Liver (tissue), 9 donors: ENCODE data around the gene ECI1. TPM values are rescaled to one million over a fixed set of nuclear protein-coding genes. Genes with fewer than 3 reads are reported as not detected.

Experiments used
- DNase-seq: peaks from one replicate; pipeline ENCODE4 v3.0.0-alpha.2; 2017; ENCODE audit warnings: low spot score
- H3K27ac ChIP-seq, 2 donors: one replicate each; pipeline ENCODE4 v1.7.0; 2013; ENCODE audit warnings: inconsistent platforms in 2 of 2, low read length in 2 of 2, control low read depth in 1 of 2, low read depth in 1 of 2, mild to moderate bottlenecking in 1 of 2
- H3K27me3 ChIP-seq, 4 donors: one replicate each; pipeline versions ENCODE4 v1.6.1 to v1.7.0; 2013; ENCODE audit warnings: low read length in 3 of 4, inconsistent platforms in 1 of 4, mild to moderate bottlenecking in 1 of 4, moderate library complexity in 1 of 4; ENCODE audit not compliant: control insufficient read depth in 4 of 4, insufficient read depth in 4 of 4
- H3K36me3 ChIP-seq, 4 donors: one replicate each; pipeline versions ENCODE4 v1.6.1 to v1.7.0; 2013; ENCODE audit warnings: low read length in 3 of 4, mild to moderate bottlenecking in 3 of 4, low read depth in 1 of 4, moderate library complexity in 1 of 4; ENCODE audit not compliant: control insufficient read depth in 4 of 4, insufficient read depth in 3 of 4
- H3K4me1 ChIP-seq, 4 donors: one replicate each; pipeline versions ENCODE4 v1.6.1 to v1.7.0; 2013; ENCODE audit warnings: low read length in 3 of 4, mild to moderate bottlenecking in 3 of 4, moderate library complexity in 1 of 4; ENCODE audit not compliant: control insufficient read depth in 4 of 4, insufficient read depth in 4 of 4
- H3K4me3 ChIP-seq, 3 donors: one replicate each; pipeline versions ENCODE4 v1.6.1 to v1.7.0; 2013; ENCODE audit warnings: low read length in 3 of 3, control low read depth in 1 of 3, low read depth in 1 of 3, mild to moderate bottlenecking in 1 of 3
- H3K9ac ChIP-seq, 2 donors: one replicate each; pipeline ENCODE4 v1.7.0; 2013; ENCODE audit warnings: low read length in 2 of 2, mild to moderate bottlenecking in 2 of 2, moderate library complexity in 2 of 2, control low read depth in 1 of 2, low read depth in 1 of 2
- H3K9me3 ChIP-seq, 4 donors: one replicate each; pipeline versions ENCODE4 v1.6.1 to v1.7.0; 2013; ENCODE audit warnings: low read length in 3 of 4; ENCODE audit not compliant: control insufficient read depth in 4 of 4
- ATF3 ChIP-seq: IDR thresholded peaks from 2 replicates; pipeline ENCODE4 v1.6.1; 2016; ENCODE audit warnings: antibody characterized with exemption
- CTCF ChIP-seq: fragments of 150-350 bp; IDR thresholded peaks from 2 replicates; pipeline ENCODE4 v1.5.1; 2017; ENCODE audit warnings: improper control_type of control experiment, low read depth, low read length; ENCODE audit not compliant: missing input control
- EGR1 ChIP-seq, 2 donors: IDR thresholded peaks; 2 replicates each; pipeline ENCODE4 v1.6.1; 2016 to 2018; ENCODE audit warnings: antibody characterized with exemption in 2 of 2, low read depth in 2 of 2
- FOXA1 ChIP-seq: IDR thresholded peaks from 2 replicates; pipeline ENCODE4 v1.6.1; 2016; ENCODE audit warnings: antibody characterized with exemption
- FOXA2 ChIP-seq: IDR thresholded peaks from 2 replicates; pipeline ENCODE4 v1.6.1; 2016; ENCODE audit warnings: antibody characterized with exemption
- HNF4A ChIP-seq, 2 donors: conservative IDR thresholded peaks; 2 replicates each; pipeline ENCODE4 v1.6.1; 2016; ENCODE audit warnings: antibody characterized with exemption in 2 of 2, mild to moderate bottlenecking in 2 of 2
- HNF4G ChIP-seq: IDR thresholded peaks from 2 replicates; pipeline ENCODE4 v1.6.1; 2016; ENCODE audit warnings: antibody characterized with exemption
- JUND ChIP-seq, 2 donors: IDR thresholded peaks; 2 replicates each; pipeline ENCODE4 v1.6.1; 2016; ENCODE audit warnings: antibody characterized with exemption in 2 of 2
- NR2F2 ChIP-seq: IDR thresholded peaks from 2 replicates; pipeline ENCODE4 v1.6.1; 2016; ENCODE audit warnings: antibody characterized with exemption
- RAD21 ChIP-seq, 2 donors: IDR thresholded peaks; 2 replicates each; pipeline ENCODE4 v1.6.1; 2016; ENCODE audit warnings: antibody characterized with exemption in 2 of 2, mild to moderate bottlenecking in 2 of 2
- RXRA ChIP-seq, 2 donors: IDR thresholded peaks; 2 replicates each; pipeline ENCODE4 v1.6.1; 2017 to 2018; ENCODE audit warnings: antibody characterized with exemption in 2 of 2, mild to moderate bottlenecking in 1 of 2
- SP1 ChIP-seq: IDR thresholded peaks from 2 replicates; pipeline ENCODE4 v1.6.1; 2018; ENCODE audit warnings: antibody characterized with exemption, mild to moderate bottlenecking
- TAF1 ChIP-seq: conservative IDR thresholded peaks from 2 replicates; pipeline ENCODE4 v1.6.1; 2016; ENCODE audit warnings: antibody characterized with exemption, mild to moderate bottlenecking
- YY1 ChIP-seq: IDR thresholded peaks from 2 replicates; pipeline ENCODE4 v1.6.1; 2016; ENCODE audit warnings: antibody characterized with exemption, mild to moderate bottlenecking
- WGBS: extraction: QIAGEN DNeasy Blood & Tissue Kit; methylation state at CpG from one replicate; pipeline ENCODE4 v1.1.7; 2013; 5-methylcytosine and 5-hydroxymethylcytosine counted together
- polyA plus RNA-seq, 2 donors: library from polyadenylated mRNA; stranded (reverse) in 1 of 2; unstranded in 1 of 2; fragments of 200-250 nt in 1 of 2; fragments of >200 nt in 1 of 2; fragmentation: Nextera tagmentation in 1 of 2; extraction: Ambion mirVana in 1 of 2; gene quantifications; one replicate each; pipeline versions ENCODE4 v1.2.1 to v1.2.3, GENCODE V29; 2013 to 2015
- total RNA-seq, 2 donors: library from RNA; depleted of rRNA; stranded (reverse); fragments of >200 nt; gene quantifications; one replicate each; pipeline ENCODE4 v1.2.3, GENCODE V29; 2014
- donor health status: healthy.
- donor health status: healthy.
- donor health status: healthy.
- donor health status: healthy.
- donor health status: healthy.

Gene ECI1
- total and polyA plus RNA-seq, 4 donors: 36.8 to 107 (median 79.5) TPM

GRCh38 chr16:2280981-2281542 lies 29.7 kb upstream of the ECI1 start:
- H3K36me3 ChIP-seq: no peaks in the 10 kb centered on the region
- H3K9me3 ChIP-seq: no peaks in the 10 kb centered on the region
- WGBS: 88% methylated on average over 24 of the region's 24 CpGs
- TF ChIP-seq TAF1: no peak
- no peak for TF ChIP-seq RAD21 (IDR thresholded peaks at IDR 0.05)
- no peak for TF ChIP-seq CTCF
- no peak for TF ChIP-seq HNF4A (conservative IDR thresholded peaks at IDR 0.05)
- no peak for TF ChIP-seq SP1
- no peak for TF ChIP-seq NR2F2
- TF ChIP-seq RXRA (IDR thresholded peaks at IDR 0.05): no peak
- no peak for TF ChIP-seq YY1
- no peaks in the 10 kb centered on the region for H3K4me1 ChIP-seq
- H3K9ac ChIP-seq: no peak overlapping the region
- H3K4me3 ChIP-seq: no peak overlapping the region
- no peaks in the 10 kb centered on the region for H3K27me3 ChIP-seq
- no peak overlapping the region for H3K27ac ChIP-seq
- DNase-seq: no peak

- 92% methylated on average over 8 of the region's 8 CpGs for WGBS
- TF ChIP-seq EGR1 (IDR thresholded peaks at IDR 0.05; ENCODE audit: low read depth in 2 of 2) (no peak), ATF3 (no peak), CTCF (no peak), TAF1 (no peak), FOXA1 (no peak), FOXA2 (no peak), HNF4A (conservative IDR thresholded peaks at IDR 0.05) (no peak)
- no peaks in the 10 kb centered on the region for H3K9me3 ChIP-seq
- H3K4me3 ChIP-seq: no peak overlapping the region
- DNase-seq: no peak
- no peak overlapping the region for H3K9ac ChIP-seq
- no peaks in the 10 kb centered on the region for H3K4me1 ChIP-seq
- no peak overlapping the region for H3K27ac ChIP-seq
- no peaks in the 10 kb centered on the region for H3K36me3 ChIP-seq
- H3K27me3 ChIP-seq: no peaks in the 10 kb centered on the region
These were observed 29.1 kb upstream of the ECI1 start for GRCh38 chr16:2280461-2280860.

DNA sequence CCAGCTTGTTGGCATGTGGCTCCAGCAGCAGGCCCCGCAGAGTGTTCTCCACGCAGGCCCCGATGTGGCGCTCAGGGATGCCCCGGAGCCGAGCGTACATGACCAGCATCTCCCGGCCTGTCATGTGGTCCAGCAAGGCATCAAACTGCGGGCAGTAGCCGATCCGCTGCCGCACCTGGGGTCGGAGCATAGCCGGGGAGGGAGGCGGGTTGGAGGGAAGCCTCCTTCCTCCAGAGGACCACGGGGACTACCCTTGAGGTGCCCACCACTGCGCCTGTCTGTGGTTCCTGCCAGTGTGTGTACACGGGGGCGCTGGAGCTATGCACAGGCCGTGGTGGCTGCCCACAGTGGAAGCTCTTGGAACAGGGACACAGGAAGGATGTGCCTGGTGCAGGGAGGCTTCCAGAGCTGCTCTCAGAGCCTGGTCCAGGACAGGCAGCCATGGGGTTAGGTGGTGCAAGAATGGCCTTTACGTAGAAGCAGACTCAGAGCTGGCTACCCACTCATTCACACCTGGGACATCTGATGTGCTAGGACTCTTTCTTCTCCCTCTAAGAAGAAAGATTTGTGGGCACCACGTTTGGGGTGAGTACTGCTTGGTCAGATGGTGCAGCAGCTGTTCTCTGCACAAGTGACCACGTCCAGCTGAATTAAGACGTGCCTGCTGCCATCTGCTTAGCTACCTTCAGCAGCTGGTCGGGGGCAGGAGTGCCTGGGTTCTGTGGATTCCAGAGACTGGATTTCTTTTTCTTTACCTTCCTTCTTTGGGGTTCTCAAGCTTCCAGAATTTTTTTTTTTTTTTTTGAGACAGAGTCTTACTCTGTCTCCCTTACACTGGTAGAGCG lies 27.8 kb upstream of the ECI1 start:
- no peaks in the 10 kb centered on the region for H3K27me3 ChIP-seq
- no peaks in the 10 kb centered on the region for H3K4me1 ChIP-seq
- H3K4me3 ChIP-seq: no peak overlapping the region
- no peak overlapping the region for H3K27ac ChIP-seq
- H3K36me3 ChIP-seq: no peaks in the 10 kb centered on the region
- no peak for TF ChIP-seq JUND (IDR thresholded peaks at IDR 0.05)
- TF ChIP-seq RXRA (IDR thresholded peaks at IDR 0.05): no peak
- TF ChIP-seq CTCF: no peak
- TF ChIP-seq RAD21 (IDR thresholded peaks at IDR 0.05): no peak
- TF ChIP-seq NR2F2: no peak
- TF ChIP-seq TAF1: no peak
- TF ChIP-seq ATF3: no peak
- TF ChIP-seq HNF4G: no peak
- TF ChIP-seq HNF4A (conservative IDR thresholded peaks at IDR 0.05): no peak
- DNase-seq: no peak
- H3K9me3 ChIP-seq: no peaks in the 10 kb centered on the region
- no peak overlapping the region for H3K9ac ChIP-seq
- 87% methylated on average over 26 of the region's 26 CpGs for WGBS
